Prostate gland (tissue), 2 donors: ENCODE results near the gene HHIPL1.

Source experiments
- POLR2A ChIP-seq: fragments of 450-650 bp; IDR thresholded peaks from one replicate; pipeline ENCODE4 v1.6.1; 2016; ENCODE audit warnings: antibody characterized with exemption, mild to moderate bottlenecking
- POLR2AphosphoS5 ChIP-seq: sonication (generic); formaldehyde crosslinking; IDR thresholded peaks from one replicate; pipeline ENCODE4 v1.6.1; 2017; ENCODE audit warnings: antibody characterized with exemption
- TF ChIP-seq, protein P1 (sequence below), 4 experiments: fragments of 200-600 bp in 2 of 4; fragments of 450-650 bp in 2 of 4; sonication (generic) in 2 of 4; IDR thresholded peaks; 1 replicate in 3 of 4; 2 replicates in 1 of 4; pipeline ENCODE4 v1.5.1; 2016 to 2019; ENCODE audit warnings: antibody characterized with exemption in 4 of 4, mild to moderate bottlenecking in 2 of 4, moderate library complexity in 2 of 4

DNA sequence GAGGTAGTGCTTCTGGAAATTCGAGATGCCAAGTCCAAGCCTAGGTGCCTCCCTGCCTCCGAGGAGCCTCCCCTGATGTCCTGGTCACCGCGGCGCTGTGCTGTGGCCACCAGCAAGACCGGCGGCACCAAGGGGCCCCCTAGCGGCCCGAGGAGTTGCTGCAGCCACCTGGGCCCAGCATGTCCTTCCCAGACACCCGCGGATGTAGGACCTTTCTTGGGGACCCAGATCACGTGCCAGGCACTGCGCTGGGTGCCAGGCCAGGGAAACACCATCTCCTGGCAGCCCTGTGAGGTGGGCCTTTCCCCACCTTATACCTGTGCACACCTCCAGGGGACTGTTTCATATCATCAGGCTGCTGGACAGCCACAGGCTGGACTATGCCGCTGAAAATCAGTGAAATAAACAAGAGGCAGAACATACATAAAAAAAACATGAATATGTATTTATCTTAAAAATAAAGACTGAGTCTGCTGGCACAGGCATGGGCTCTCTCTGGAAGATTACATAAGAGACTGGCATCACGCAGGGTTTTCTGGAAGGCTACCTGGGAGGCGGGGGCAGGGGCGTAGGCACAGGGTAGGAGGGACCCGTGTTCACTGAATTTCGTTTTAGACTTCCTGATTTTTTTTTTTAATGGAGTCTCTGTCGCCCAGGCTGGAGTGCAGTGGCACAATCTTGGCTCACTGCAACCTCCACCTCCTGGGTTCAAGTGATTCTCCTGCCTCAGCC, 15.9 kb upstream of the HHIPL1 start:
- TF ChIP-seq POLR2AphosphoS5 (peak; percentile 41), POLR2A (no peak)
- TF ChIP-seq, protein P1, sequence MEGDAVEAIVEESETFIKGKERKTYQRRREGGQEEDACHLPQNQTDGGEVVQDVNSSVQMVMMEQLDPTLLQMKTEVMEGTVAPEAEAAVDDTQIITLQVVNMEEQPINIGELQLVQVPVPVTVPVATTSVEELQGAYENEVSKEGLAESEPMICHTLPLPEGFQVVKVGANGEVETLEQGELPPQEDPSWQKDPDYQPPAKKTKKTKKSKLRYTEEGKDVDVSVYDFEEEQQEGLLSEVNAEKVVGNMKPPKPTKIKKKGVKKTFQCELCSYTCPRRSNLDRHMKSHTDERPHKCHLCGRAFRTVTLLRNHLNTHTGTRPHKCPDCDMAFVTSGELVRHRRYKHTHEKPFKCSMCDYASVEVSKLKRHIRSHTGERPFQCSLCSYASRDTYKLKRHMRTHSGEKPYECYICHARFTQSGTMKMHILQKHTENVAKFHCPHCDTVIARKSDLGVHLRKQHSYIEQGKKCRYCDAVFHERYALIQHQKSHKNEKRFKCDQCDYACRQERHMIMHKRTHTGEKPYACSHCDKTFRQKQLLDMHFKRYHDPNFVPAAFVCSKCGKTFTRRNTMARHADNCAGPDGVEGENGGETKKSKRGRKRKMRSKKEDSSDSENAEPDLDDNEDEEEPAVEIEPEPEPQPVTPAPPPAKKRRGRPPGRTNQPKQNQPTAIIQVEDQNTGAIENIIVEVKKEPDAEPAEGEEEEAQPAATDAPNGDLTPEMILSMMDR (IDR thresholded peaks at IDR 0.05) = peak; percentile 91 to 97 (median 95)
